GM23338 (cell line): ENCODE data around the gene CACNG6. TPM values are rescaled to one million over a fixed set of nuclear protein-coding genes. Genes with fewer than 3 reads are reported as not detected.
A peak's percentile ranks its signal among the peaks of the same experiment; 100 is the strongest.

ENCODE experiments used
- ATAC-seq: fragments of 200-7000 bp; cut with Tn5 transposase; 3 replicates; pipeline ENCODE4 v1.9.1; 2020
- DNase-seq: peaks from one replicate; pipeline ENCODE4 v3.0.0-alpha.2; 2015; ENCODE audit warnings: low spot score
- H2AFZ ChIP-seq: fragments of 200-600 bp; sonication (generic); 2 replicates; pipeline ENCODE4 v1.8.0; 2016; ENCODE audit warnings: antibody characterized with exemption, mild to moderate bottlenecking, moderate library complexity
- H3F3A ChIP-seq: fragments of 200-600 bp; sonication (generic); replicated peaks from 2 replicates; pipeline ENCODE4 v1.8.0; 2017; ENCODE audit warnings: antibody characterized with exemption, mixed run types, low read depth
- H3K27ac ChIP-seq: fragments of 200-600 bp; sonication (generic); 2 replicates; pipeline ENCODE4 v1.6.1; 2016; ENCODE audit warnings: low read depth
- H3K27me3 ChIP-seq: fragments of 200-600 bp; sonication (generic); 2 replicates; pipeline ENCODE4 v1.8.0; 2016; ENCODE audit warnings: mild to moderate bottlenecking, mixed run types, moderate library complexity; ENCODE audit not compliant: insufficient read depth
- H3K36me3 ChIP-seq: fragments of 200-600 bp; sonication (generic); 2 replicates; pipeline ENCODE4 v1.8.0; 2016; ENCODE audit warnings: mild to moderate bottlenecking; ENCODE audit not compliant: insufficient read depth
- H3K4me1 ChIP-seq: fragments of 200-600 bp; sonication (generic); 2 replicates; pipeline ENCODE4 v1.8.0; 2016; ENCODE audit warnings: mild to moderate bottlenecking, moderate library complexity; ENCODE audit not compliant: insufficient read depth
- H3K4me2 ChIP-seq: fragments of 200-600 bp; sonication (generic); 2 replicates; pipeline ENCODE4 v1.7.1; 2017; ENCODE audit warnings: mixed run types
- H3K4me3 ChIP-seq: fragments of 200-600 bp; sonication (generic); 2 replicates; pipeline ENCODE4 v1.6.1; 2016; ENCODE audit warnings: mixed run types
- H3K79me2 ChIP-seq: fragments of 200-600 bp; sonication (generic); replicated peaks from 2 replicates; pipeline ENCODE4 v1.8.0; 2017; ENCODE audit warnings: mild to moderate bottlenecking; ENCODE audit not compliant: insufficient read depth
- H3K9me2 ChIP-seq: fragments of 200-600 bp; sonication (generic); 2 replicates; pipeline ENCODE4 v1.8.0; 2017; ENCODE audit not compliant: insufficient read depth
- H4K20me1 ChIP-seq: fragments of 200-600 bp; sonication (generic); replicated peaks from 2 replicates; pipeline ENCODE4 v1.8.0; 2017; ENCODE audit warnings: mild to moderate bottlenecking; ENCODE audit not compliant: insufficient read depth
- H3K27ac Mint-ChIP-seq: 2 replicates; pipeline ENCODE4 v1.8.0; 2020; ENCODE audit warnings: inconsistent platforms, mild to moderate bottlenecking, moderate library complexity, mixed read lengths
- H3K27me3 Mint-ChIP-seq: 3 replicates; pipeline ENCODE4 v1.8.0; 2022; ENCODE audit warnings: low read depth, mild to moderate bottlenecking, moderate library complexity, mixed read lengths, inconsistent platforms; ENCODE audit not compliant: insufficient read depth, poor library complexity
- H3K36me3 Mint-ChIP-seq: 3 replicates; pipeline ENCODE4 v1.8.0; 2021; ENCODE audit warnings: low read depth, mild to moderate bottlenecking, inconsistent platforms, moderate library complexity, mixed read lengths
- H3K4me1 Mint-ChIP-seq: 3 replicates; pipeline ENCODE4 v1.8.0; 2020; ENCODE audit warnings: mild to moderate bottlenecking, inconsistent platforms, mixed read lengths
- H3K4me3 Mint-ChIP-seq: 3 replicates; pipeline ENCODE4 v1.8.0; 2021; ENCODE audit warnings: moderate library complexity, mild to moderate bottlenecking, inconsistent platforms, mixed read lengths
- H3K9me3 Mint-ChIP-seq: 3 replicates; pipeline ENCODE4 v1.8.0; 2020; ENCODE audit warnings: moderate library complexity, mild to moderate bottlenecking, inconsistent platforms, mixed read lengths
- NANOG ChIP-seq: IDR thresholded peaks from 2 replicates; pipeline ENCODE4 v1.6.1; 2016; ENCODE audit warnings: antibody characterized with exemption, borderline replicate concordance
- POLR2AphosphoS5 ChIP-seq: IDR thresholded peaks from 2 replicates; pipeline ENCODE4 v1.6.1; 2016; ENCODE audit warnings: antibody characterized with exemption, low read depth
- ZNF114 ChIP-seq: fragments of 250-450 bp; sonication (Bioruptor Pico); IDR thresholded peaks from 2 replicates; pipeline ENCODE4 v1.5.0; 2020; ENCODE audit warnings: mild to moderate bottlenecking, moderate library complexity
- ZNF331 ChIP-seq: fragments of 250-450 bp; sonication (Bioruptor Pico); IDR thresholded peaks from 2 replicates; pipeline ENCODE4 v1.5.0; 2020; ENCODE audit warnings: low read depth, mild to moderate bottlenecking, moderate library complexity
- polyA plus RNA-seq: library from polyadenylated mRNA; unstranded; fragments of >200 nt; fragmentation: Nextera tagmentation; extraction: Ambion mirVana; gene quantifications from 2 replicates; pipeline ENCODE4 v1.2.1, GENCODE V29; 2016
- total RNA-seq: library from RNA; depleted of rRNA; stranded (reverse); fragments of >200 nt; shearing (Covaris generic); gene quantifications from 2 replicates; pipeline ENCODE4 v1.2.3, GENCODE V29; 2014
- TF ChIP-seq, protein P1 (sequence below): fragments of 250-450 bp; sonication (Bioruptor Pico); IDR thresholded peaks from 2 replicates; pipeline ENCODE4 v1.5.0; 2020; ENCODE audit warnings: mild to moderate bottlenecking, moderate library complexity
- TF ChIP-seq, protein P2 (sequence below), 2 experiments: fragments of 200-600 bp in 1 of 2; sonication (generic) in 1 of 2; conservative IDR thresholded peaks; 2 replicates each; pipeline versions ENCODE4 v1.5.1 to v1.6.1; 2016 to 2017; ENCODE audit warnings: antibody characterized with exemption in 2 of 2, low read depth in 2 of 2, mild to moderate bottlenecking in 2 of 2, moderate library complexity in 1 of 2
- TF ChIP-seq, protein P3 (sequence below): IDR thresholded peaks from 2 replicates; pipeline ENCODE4 v1.6.1; 2016; ENCODE audit warnings: antibody characterized with exemption

CACNG6 gene
- total and polyA plus RNA-seq, 2 experiments from 2014 or later, result 0.38 to 1.5 TPM

DNA sequence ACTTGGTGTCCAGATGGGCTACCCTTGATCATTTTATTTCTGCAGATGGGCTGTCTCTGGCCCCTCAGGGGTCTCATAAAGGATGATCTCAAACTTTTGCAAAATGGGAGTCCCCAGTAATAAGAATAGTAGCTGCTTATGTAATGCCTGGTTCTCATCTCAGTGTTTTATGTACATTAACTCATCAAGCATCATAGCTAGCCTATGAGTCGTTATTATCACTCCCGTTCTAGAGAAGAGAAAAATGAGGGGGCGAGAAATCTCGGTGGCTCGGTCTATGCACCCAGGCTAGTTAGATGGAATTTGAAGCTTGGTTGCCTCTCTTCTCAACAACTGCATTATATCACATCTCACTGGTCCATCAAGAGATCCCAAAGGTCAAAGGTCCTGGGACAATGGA is 3.4 kb downstream of the CACNG6 start (continued):
- TF ChIP-seq, protein P1, sequence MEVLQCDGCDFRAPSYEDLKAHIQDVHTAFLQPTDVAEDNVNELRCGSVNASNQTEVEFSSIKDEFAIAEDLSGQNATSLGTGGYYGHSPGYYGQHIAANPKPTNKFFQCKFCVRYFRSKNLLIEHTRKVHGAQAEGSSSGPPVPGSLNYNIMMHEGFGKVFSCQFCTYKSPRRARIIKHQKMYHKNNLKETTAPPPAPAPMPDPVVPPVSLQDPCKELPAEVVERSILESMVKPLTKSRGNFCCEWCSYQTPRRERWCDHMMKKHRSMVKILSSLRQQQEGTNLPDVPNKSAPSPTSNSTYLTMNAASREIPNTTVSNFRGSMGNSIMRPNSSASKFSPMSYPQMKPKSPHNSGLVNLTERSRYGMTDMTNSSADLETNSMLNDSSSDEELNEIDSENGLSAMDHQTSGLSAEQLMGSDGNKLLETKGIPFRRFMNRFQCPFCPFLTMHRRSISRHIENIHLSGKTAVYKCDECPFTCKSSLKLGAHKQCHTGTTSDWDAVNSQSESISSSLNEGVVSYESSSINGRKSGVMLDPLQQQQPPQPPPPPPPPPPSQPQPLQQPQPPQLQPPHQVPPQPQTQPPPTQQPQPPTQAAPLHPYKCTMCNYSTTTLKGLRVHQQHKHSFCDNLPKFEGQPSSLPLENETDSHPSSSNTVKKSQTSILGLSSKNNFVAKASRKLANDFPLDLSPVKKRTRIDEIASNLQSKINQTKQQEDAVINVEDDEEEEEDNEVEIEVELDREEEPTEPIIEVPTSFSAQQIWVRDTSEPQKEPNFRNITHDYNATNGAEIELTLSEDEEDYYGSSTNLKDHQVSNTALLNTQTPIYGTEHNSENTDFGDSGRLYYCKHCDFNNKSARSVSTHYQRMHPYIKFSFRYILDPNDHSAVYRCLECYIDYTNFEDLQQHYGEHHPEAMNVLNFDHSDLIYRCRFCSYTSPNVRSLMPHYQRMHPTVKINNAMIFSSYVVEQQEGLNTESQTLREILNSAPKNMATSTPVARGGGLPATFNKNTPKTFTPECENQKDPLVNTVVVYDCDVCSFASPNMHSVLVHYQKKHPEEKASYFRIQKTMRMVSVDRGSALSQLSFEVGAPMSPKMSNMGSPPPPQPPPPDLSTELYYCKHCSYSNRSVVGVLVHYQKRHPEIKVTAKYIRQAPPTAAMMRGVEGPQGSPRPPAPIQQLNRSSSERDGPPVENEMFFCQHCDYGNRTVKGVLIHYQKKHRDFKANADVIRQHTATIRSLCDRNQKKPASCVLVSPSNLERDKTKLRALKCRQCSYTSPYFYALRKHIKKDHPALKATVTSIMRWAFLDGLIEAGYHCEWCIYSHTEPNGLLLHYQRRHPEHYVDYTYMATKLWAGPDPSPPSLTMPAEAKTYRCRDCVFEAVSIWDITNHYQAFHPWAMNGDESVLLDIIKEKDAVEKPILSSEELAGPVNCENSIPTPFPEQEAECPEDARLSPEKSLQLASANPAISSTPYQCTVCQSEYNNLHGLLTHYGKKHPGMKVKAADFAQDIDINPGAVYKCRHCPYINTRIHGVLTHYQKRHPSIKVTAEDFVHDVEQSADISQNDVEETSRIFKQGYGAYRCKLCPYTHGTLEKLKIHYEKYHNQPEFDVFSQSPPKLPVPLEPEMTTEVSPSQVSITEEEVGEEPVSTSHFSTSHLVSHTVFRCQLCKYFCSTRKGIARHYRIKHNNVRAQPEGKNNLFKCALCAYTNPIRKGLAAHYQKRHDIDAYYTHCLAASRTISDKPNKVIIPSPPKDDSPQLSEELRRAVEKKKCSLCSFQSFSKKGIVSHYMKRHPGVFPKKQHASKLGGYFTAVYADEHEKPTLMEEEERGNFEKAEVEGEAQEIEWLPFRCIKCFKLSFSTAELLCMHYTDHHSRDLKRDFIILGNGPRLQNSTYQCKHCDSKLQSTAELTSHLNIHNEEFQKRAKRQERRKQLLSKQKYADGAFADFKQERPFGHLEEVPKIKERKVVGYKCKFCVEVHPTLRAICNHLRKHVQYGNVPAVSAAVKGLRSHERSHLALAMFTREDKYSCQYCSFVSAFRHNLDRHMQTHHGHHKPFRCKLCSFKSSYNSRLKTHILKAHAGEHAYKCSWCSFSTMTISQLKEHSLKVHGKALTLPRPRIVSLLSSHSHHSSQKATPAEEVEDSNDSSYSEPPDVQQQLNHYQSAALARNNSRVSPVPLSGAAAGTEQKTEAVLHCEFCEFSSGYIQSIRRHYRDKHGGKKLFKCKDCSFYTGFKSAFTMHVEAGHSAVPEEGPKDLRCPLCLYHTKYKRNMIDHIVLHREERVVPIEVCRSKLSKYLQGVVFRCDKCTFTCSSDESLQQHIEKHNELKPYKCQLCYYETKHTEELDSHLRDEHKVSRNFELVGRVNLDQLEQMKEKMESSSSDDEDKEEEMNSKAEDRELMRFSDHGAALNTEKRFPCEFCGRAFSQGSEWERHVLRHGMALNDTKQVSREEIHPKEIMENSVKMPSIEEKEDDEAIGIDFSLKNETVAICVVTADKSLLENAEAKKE (CRISPR knock-in tag), result no peak
- TF ChIP-seq ZNF331, result no peak

DNA sequence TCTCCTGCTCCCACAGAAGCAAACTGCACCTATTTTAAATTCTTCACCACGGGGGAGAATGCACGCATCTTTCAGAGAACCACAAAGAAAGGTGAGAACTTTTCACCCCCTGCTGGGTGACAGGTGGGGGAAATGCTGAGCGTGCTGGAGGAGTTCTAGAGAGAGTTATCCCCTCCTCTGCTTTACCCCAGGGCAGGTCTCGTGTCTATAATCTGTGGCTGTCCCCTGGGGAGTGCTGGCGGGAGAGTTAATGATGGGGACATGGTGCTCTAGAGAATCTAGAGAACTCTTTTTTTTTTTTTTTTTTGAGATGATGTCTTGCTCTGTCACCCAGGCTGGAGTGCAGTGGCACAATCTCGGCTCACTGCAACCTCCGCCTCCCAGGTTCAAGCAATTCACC is 6.8 kb downstream of the CACNG6 start:
- Histone ChIP-seq H3K27ac (no peak overlapping the region), H2AFZ (no peak overlapping the region), H3K4me2 (peak overlapping the region; percentile 32; the same call in 1 of the 2 replicates), H3K36me3 (no peaks in the 10 kb centered on the region), H3K4me1 (peaks cover 7% of the 10 kb centered on the region; the same call in 1 of the 2 replicates), H3K27me3 (peaks cover 81% of the 10 kb centered on the region), H3K79me2 (no peaks in the 10 kb centered on the region), H3K9me2 (peaks cover 4% of the 10 kb centered on the region; the same call in 1 of the 2 replicates), H4K20me1 (no peaks in the 10 kb centered on the region), H3F3A (0 out of 2 replicates have a peak, but pooled peaks cover 4% of the 10 kb centered on the region), H3K4me3 (no peak overlapping the region)
- no peaks in the 10 kb centered on the region for H3K9me3 Mint-ChIP-seq
- peak; percentile 19 for DNase-seq
- no peak overlapping the region for H3K4me3 Mint-ChIP-seq
- no peaks in the 10 kb centered on the region; the same call in 2 of the 3 replicates for H3K36me3 Mint-ChIP-seq
- H3K4me1 Mint-ChIP-seq, result peaks cover 7% of the 10 kb centered on the region; the same call in 2 of the 3 replicates
- H3K27ac Mint-ChIP-seq, result no peak overlapping the region
- no peak for ATAC-seq
- peaks cover 46% of the 10 kb centered on the region for H3K27me3 Mint-ChIP-seq
- TF ChIP-seq POLR2AphosphoS5, result no peak
- TF ChIP-seq NANOG, result no peak
- no peak for TF ChIP-seq ZNF114 (CRISPR knock-in tag)
- TF ChIP-seq, protein P2, sequence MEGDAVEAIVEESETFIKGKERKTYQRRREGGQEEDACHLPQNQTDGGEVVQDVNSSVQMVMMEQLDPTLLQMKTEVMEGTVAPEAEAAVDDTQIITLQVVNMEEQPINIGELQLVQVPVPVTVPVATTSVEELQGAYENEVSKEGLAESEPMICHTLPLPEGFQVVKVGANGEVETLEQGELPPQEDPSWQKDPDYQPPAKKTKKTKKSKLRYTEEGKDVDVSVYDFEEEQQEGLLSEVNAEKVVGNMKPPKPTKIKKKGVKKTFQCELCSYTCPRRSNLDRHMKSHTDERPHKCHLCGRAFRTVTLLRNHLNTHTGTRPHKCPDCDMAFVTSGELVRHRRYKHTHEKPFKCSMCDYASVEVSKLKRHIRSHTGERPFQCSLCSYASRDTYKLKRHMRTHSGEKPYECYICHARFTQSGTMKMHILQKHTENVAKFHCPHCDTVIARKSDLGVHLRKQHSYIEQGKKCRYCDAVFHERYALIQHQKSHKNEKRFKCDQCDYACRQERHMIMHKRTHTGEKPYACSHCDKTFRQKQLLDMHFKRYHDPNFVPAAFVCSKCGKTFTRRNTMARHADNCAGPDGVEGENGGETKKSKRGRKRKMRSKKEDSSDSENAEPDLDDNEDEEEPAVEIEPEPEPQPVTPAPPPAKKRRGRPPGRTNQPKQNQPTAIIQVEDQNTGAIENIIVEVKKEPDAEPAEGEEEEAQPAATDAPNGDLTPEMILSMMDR (conservative IDR thresholded peaks at IDR 0.05; ENCODE audit: low read depth in 2 of 2), result no peak
- TF ChIP-seq, protein P3, sequence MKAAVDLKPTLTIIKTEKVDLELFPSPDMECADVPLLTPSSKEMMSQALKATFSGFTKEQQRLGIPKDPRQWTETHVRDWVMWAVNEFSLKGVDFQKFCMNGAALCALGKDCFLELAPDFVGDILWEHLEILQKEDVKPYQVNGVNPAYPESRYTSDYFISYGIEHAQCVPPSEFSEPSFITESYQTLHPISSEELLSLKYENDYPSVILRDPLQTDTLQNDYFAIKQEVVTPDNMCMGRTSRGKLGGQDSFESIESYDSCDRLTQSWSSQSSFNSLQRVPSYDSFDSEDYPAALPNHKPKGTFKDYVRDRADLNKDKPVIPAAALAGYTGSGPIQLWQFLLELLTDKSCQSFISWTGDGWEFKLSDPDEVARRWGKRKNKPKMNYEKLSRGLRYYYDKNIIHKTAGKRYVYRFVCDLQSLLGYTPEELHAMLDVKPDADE, result no peak
- TF ChIP-seq, protein P1 (CRISPR knock-in tag), result no peak
